HTR-8/SVneo (cell line): ENCODE measurements around the gene MRO.
"Not testable (repeated sequence)": the region's sequence is repeated elsewhere in the genome, so short reads cannot be mapped to it uniquely, and the experiment has no call there.

Experiments
- DNase-seq: peaks from one replicate; pipeline ENCODE4 v3.0.0; 2011; ENCODE audit warnings: low spot score, mixed read lengths; ENCODE audit not compliant: insufficient read length
- FAIRE-seq: peaks from 2 replicates; lab custom pipeline; 2011; peaks lifted over from hg19 to GRCh38; lab: Jason Lieb, UNC

MRO gene

GRCh38 chr18:50819728-50820378 is at the start of gene MRO:
TSS of gene MRO (minus strand) at chr18:50820016. CDS start at chr18:50809400, 10,616 bp downstream.
- DNase-seq (peak; percentile 69), FAIRE-seq (peak; percentile 4)

GRCh38 chr18:50869150-50869549 is 49.3 kb upstream of the MRO start:
- FAIRE-seq (no peak), DNase-seq (no peak)

GRCh38 chr18:50866765-50867164 is 46.9 kb upstream of the MRO start:
- FAIRE-seq, result no peak
- no peak for DNase-seq

GRCh38 chr18:50863840-50864375 is 44.1 kb upstream of the MRO start:
- FAIRE-seq (no peak), DNase-seq (no peak)

GRCh38 chr18:50862401-50862800 is 42.6 kb upstream of the MRO start:
- DNase-seq, result no peak
- FAIRE-seq, result no peak

- FAIRE-seq (no peak), DNase-seq (no peak)
Observed at GRCh38 chr18:50861617-50862016, 41.8 kb upstream of the MRO start.

- DNase-seq, result no peak
- no peak for FAIRE-seq
Observed at GRCh38 chr18:50859793-50860555, 40.2 kb upstream of the MRO start.

- FAIRE-seq (no peak), DNase-seq (no peak)
Observed at GRCh38 chr18:50857694-50858093, 37.9 kb upstream of the MRO start.

- DNase-seq, FAIRE-seq: not testable (repeated sequence)
Observed at GRCh38 chr18:50857166-50857565, 37.4 kb upstream of the MRO start.

- DNase-seq (no peak), FAIRE-seq (no peak)
Observed at GRCh38 chr18:50855976-50856757, 36.4 kb upstream of the MRO start.

- FAIRE-seq (no peak), DNase-seq (no peak)
Observed at GRCh38 chr18:50853863-50854271, 34.1 kb upstream of the MRO start.

GRCh38 chr18:50850307-50851065 is 30.7 kb upstream of the MRO start:
- DNase-seq (no peak), FAIRE-seq (no peak)

- DNase-seq (no peak), FAIRE-seq (no peak)
Observed at GRCh38 chr18:50849419-50849821, 29.6 kb upstream of the MRO start.

- FAIRE-seq, result no peak
- DNase-seq, result no peak
Observed at GRCh38 chr18:50848991-50849390, 29.2 kb upstream of the MRO start.

GRCh38 chr18:50848061-50848551 is 28.3 kb upstream of the MRO start:
- DNase-seq, result no peak
- FAIRE-seq, result no peak

- DNase-seq (no peak), FAIRE-seq (no peak)
Observed at GRCh38 chr18:50847192-50847591, 27.4 kb upstream of the MRO start.

GRCh38 chr18:50844960-50845359 is 25.1 kb upstream of the MRO start:
- FAIRE-seq (no peak), DNase-seq (no peak)

- no peak for DNase-seq
- FAIRE-seq, result no peak
Observed at GRCh38 chr18:50844554-50844953, 24.7 kb upstream of the MRO start.

- FAIRE-seq, result no peak
- no peak for DNase-seq
Observed at GRCh38 chr18:50842846-50843245, 23.0 kb upstream of the MRO start.

- FAIRE-seq (no peak), DNase-seq (no peak)
Observed at GRCh38 chr18:50839996-50840395, 20.2 kb upstream of the MRO start.
